ENCODE results near the gene HYCC2.
"Not testable (repeated sequence)": the region's sequence is repeated elsewhere in the genome, so short reads cannot be mapped to it uniquely, and the experiment has no call there.

HYCC2 gene

GRCh38 chr2:201071479-201072200 lies at the start of gene HYCC2, which contains the start of gene NDUFB3:
TSS of gene HYCC2 (minus strand) at chr2:201071671. CDS start at chr2:201024009, 47,662 bp downstream.
TSS of gene NDUFB3 (plus strand) at chr2:201072001. CDS start at chr2:201078883, 6,882 bp downstream.
- DNase-seq (ENCODE audit: low spot score), result peak; percentile 96

- DNase-seq (ENCODE audit: low spot score), result no peak
These were observed 47.7 kb upstream of the HYCC2 start for GRCh38 chr2:201118961-201119854.

- DNase-seq (ENCODE audit: low spot score), result peak; percentile 75
These were observed 46.9 kb upstream of the HYCC2 start for GRCh38 chr2:201118121-201118960.

GRCh38 chr2:201117735-201118094 lies 46.2 kb upstream of the HYCC2 start:
- not testable (repeated sequence) for DNase-seq (ENCODE audit: low spot score)

GRCh38 chr2:201116959-201117734 lies 45.7 kb upstream of the HYCC2 start:
- no peak for DNase-seq (ENCODE audit: low spot score)

GRCh38 chr2:201116115-201116958 lies 44.9 kb upstream of the HYCC2 start, which contains the start of gene CFLAR:
TSS of gene CFLAR (plus strand) at chr2:201116164. CDS start at chr2:201129866, 13,702 bp downstream.
- peak; percentile 66 for DNase-seq (ENCODE audit: low spot score)

- no peak for DNase-seq (ENCODE audit: low spot score)
These were observed 43.4 kb upstream of the HYCC2 start for GRCh38 chr2:201114846-201115245.

- no peak for DNase-seq (ENCODE audit: low spot score)
These were observed 42.9 kb upstream of the HYCC2 start for GRCh38 chr2:201114350-201114749.

- no peak for DNase-seq (ENCODE audit: low spot score)
These were observed 39.6 kb upstream of the HYCC2 start for GRCh38 chr2:201111096-201111495.

- DNase-seq (ENCODE audit: low spot score), result no peak
These were observed 39.1 kb upstream of the HYCC2 start for GRCh38 chr2:201110615-201111014.

GRCh38 chr2:201109186-201109585 lies 37.7 kb upstream of the HYCC2 start:
- DNase-seq (ENCODE audit: low spot score), result no peak

- no peak for DNase-seq (ENCODE audit: low spot score)
These were observed 36.9 kb upstream of the HYCC2 start for GRCh38 chr2:201108341-201108740.

GRCh38 chr2:201107624-201108023 lies 36.2 kb upstream of the HYCC2 start:
- no peak for DNase-seq (ENCODE audit: low spot score)

- DNase-seq (ENCODE audit: low spot score), result no peak
These were observed 34.3 kb upstream of the HYCC2 start for GRCh38 chr2:201105759-201106158.

GRCh38 chr2:201100497-201100896 lies 29.0 kb upstream of the HYCC2 start:
- no peak for DNase-seq (ENCODE audit: low spot score)

- DNase-seq (ENCODE audit: low spot score), result no peak
These were observed 22.1 kb upstream of the HYCC2 start for GRCh38 chr2:201093573-201093972.

GRCh38 chr2:201090574-201090973 lies 19.1 kb upstream of the HYCC2 start:
- DNase-seq (ENCODE audit: low spot score), result no peak

- DNase-seq (ENCODE audit: low spot score), result no peak
These were observed 13.4 kb upstream of the HYCC2 start for GRCh38 chr2:201084863-201085262.

- DNase-seq (ENCODE audit: low spot score), result no peak
These were observed 3.5 kb upstream of the HYCC2 start for GRCh38 chr2:201074996-201075395.

- DNase-seq (ENCODE audit: low spot score), result no peak
These were observed 1.6 kb upstream of the HYCC2 start for GRCh38 chr2:201073071-201073470.
